GM21360 (cell line): Measurements from ENCODE around the gene WDR45B.

ENCODE experiments used
- ATAC-seq: cut with Tn5 transposase; IDR thresholded peaks from one replicate; pipeline ENCODE4 v1.9.1; 2021; ENCODE audit warnings: mild to moderate bottlenecking, moderate library complexity; ENCODE audit not compliant: unreplicated experiment

The WDR45B gene

GRCh38 chr17:82633343-82633742, 14.9 kb downstream of the WDR45B start:
- ATAC-seq = no peak

- ATAC-seq = no peak
Measured at GRCh38 chr17:82632451-82632850, 15.8 kb downstream of the WDR45B start.

- ATAC-seq = no peak
Measured at GRCh38 chr17:82631544-82631943, 16.7 kb downstream of the WDR45B start.

GRCh38 chr17:82630212-82630611, 18.0 kb downstream of the WDR45B start:
- ATAC-seq = no peak

- no peak for ATAC-seq
Measured at GRCh38 chr17:82629748-82630147, 18.5 kb downstream of the WDR45B start.

- ATAC-seq = no peak
Measured at GRCh38 chr17:82627405-82627804, 20.8 kb downstream of the WDR45B start.

GRCh38 chr17:82623707-82624106, 24.5 kb downstream of the WDR45B start:
- no peak for ATAC-seq

- ATAC-seq = no peak
Measured at GRCh38 chr17:82619641-82620040, 28.6 kb downstream of the WDR45B start.

GRCh38 chr17:82619211-82619610, 29.0 kb downstream of the WDR45B start:
- no peak for ATAC-seq

GRCh38 chr17:82616021-82616711, 32.1 kb downstream of the WDR45B start:
- ATAC-seq = no peak

- ATAC-seq = no peak
Measured at GRCh38 chr17:82615084-82616020, 32.9 kb downstream of the WDR45B start.

- no peak for ATAC-seq
Measured at GRCh38 chr17:82614095-82614631, 34.1 kb downstream of the WDR45B start.

- ATAC-seq = no peak
Measured at GRCh38 chr17:82613283-82614094, 34.8 kb downstream of the WDR45B start.

- ATAC-seq = no peak
Measured at GRCh38 chr17:82611140-82612058, 36.8 kb downstream of the WDR45B start.

- ATAC-seq = no peak
Measured at GRCh38 chr17:82609655-82610054, 38.6 kb downstream of the WDR45B start.

- no peak for ATAC-seq
Measured at GRCh38 chr17:82608816-82609215, 39.4 kb downstream of the WDR45B start.

- ATAC-seq = no peak
Measured at GRCh38 chr17:82605939-82606600, 42.2 kb downstream of the WDR45B start.

- no peak for ATAC-seq
Measured at GRCh38 chr17:82604532-82604931, 43.7 kb downstream of the WDR45B start.

GRCh38 chr17:82603981-82604448, 44.2 kb downstream of the WDR45B start:
- no peak for ATAC-seq
